A549 treated with GW870086 at 1 μM for 4 hours (cell line): Measurements from ENCODE around the gene ZNF479. TPM values are rescaled to one million over a fixed set of nuclear protein-coding genes. Genes with fewer than 3 reads are reported as not detected.

Source experiments
- total RNA-seq: library from RNA; stranded (reverse); fragments of 200-300 nt; extraction: Qiagen RNA extraction; gene quantifications from 5 replicates; pipeline ENCODE4 v1.2.3, GENCODE V29; 2022; ENCODE audit warnings: low read depth

ZNF479 gene
- not detected in 5 replicates for total RNA-seq

GRCh38 chr7:57132336-57132735, at the start of gene ZNF479:
Gene ZNF479, minus strand, starts transcription at chr7:57132436. Its CDS starts 112 bp downstream, at chr7:57132324.

